OCI-LY1 (cell line): ENCODE results near the gene WNT16.

Source experiments
- H2AFZ ChIP-seq: fragments of 200-600 bp; sonication (generic), shearing (Covaris generic); 2 replicates; pipeline ENCODE4 v1.6.0; 2014; ENCODE audit warnings: antibody characterized with exemption, mild to moderate bottlenecking, low read length
- H3F3A ChIP-seq: fragments of 200-600 bp; sonication (generic), shearing (Covaris generic); 2 replicates; pipeline ENCODE4 v1.6.0; 2014; ENCODE audit warnings: mild to moderate bottlenecking, antibody characterized with exemption, low read length, moderate library complexity; ENCODE audit not compliant: insufficient read depth
- H3K27ac ChIP-seq: fragments of 200-600 bp; sonication (generic); 2 replicates; pipeline ENCODE4 v1.5.1; 2014; ENCODE audit warnings: low read length, mixed run types, mild to moderate bottlenecking, low read depth; ENCODE audit not compliant: poor library complexity, severe bottlenecking
- H3K27me3 ChIP-seq: fragments of 200-600 bp; sonication (generic); 2 replicates; pipeline ENCODE4 v1.6.0; 2014; ENCODE audit warnings: antibody characterized with exemption, mild to moderate bottlenecking, low read length, moderate library complexity; ENCODE audit not compliant: insufficient read depth
- H3K36me3 ChIP-seq: fragments of 200-600 bp; sonication (generic); 2 replicates; pipeline ENCODE4 v1.6.1; 2014; ENCODE audit warnings: mild to moderate bottlenecking, antibody characterized with exemption, low read length, moderate library complexity, mixed read lengths; ENCODE audit not compliant: insufficient read depth
- H3K4me1 ChIP-seq: fragments of 200-600 bp; sonication (generic); 2 replicates; pipeline ENCODE4 v1.5.1; 2014; ENCODE audit warnings: mild to moderate bottlenecking, low read length, moderate library complexity; ENCODE audit not compliant: insufficient read depth, severe bottlenecking
- H3K4me2 ChIP-seq: fragments of 200-600 bp; sonication (generic), shearing (Covaris generic); 2 replicates; pipeline ENCODE4 v1.6.1; 2014; ENCODE audit warnings: low read length
- H3K4me3 ChIP-seq: fragments of 200-600 bp; sonication (generic); 2 replicates; pipeline ENCODE4 v1.5.1; 2014; ENCODE audit warnings: low read length, low read depth, mild to moderate bottlenecking, mixed read lengths; ENCODE audit not compliant: poor library complexity, severe bottlenecking
- H3K79me2 ChIP-seq: fragments of 200-600 bp; shearing (Covaris generic); 2 replicates; pipeline ENCODE4 v1.6.1; 2016; ENCODE audit warnings: mixed run types, low read length, mixed read lengths; ENCODE audit not compliant: insufficient read depth
- H3K9ac ChIP-seq: fragments of 200-600 bp; sonication (generic), shearing (Covaris generic); 2 replicates; pipeline ENCODE4 v1.6.1; 2014; ENCODE audit warnings: mild to moderate bottlenecking, low read length, mixed read lengths
- H3K9me2 ChIP-seq: fragments of 200-600 bp; sonication (generic), shearing (Covaris generic); 2 replicates; pipeline ENCODE4 v1.6.1; 2014; ENCODE audit warnings: low read depth, mild to moderate bottlenecking, low read length, mixed read lengths
- H3K9me3 ChIP-seq: fragments of 200-600 bp; shearing (Covaris generic); 2 replicates; pipeline ENCODE4 v1.6.1; 2014; ENCODE audit warnings: low read length, mixed read lengths
- H4K20me1 ChIP-seq: fragments of 200-600 bp; sonication (generic), shearing (Covaris generic); 2 replicates; pipeline ENCODE4 v1.6.0; 2016; ENCODE audit warnings: mild to moderate bottlenecking, low read length; ENCODE audit not compliant: insufficient read depth
- EZH2 ChIP-seq: fragments of 200-600 bp; sonication (generic), shearing (Covaris generic); IDR thresholded peaks from 2 replicates; pipeline ENCODE4 v1.8.0; 2017; ENCODE audit warnings: borderline replicate concordance, mixed run types, mild to moderate bottlenecking, antibody characterized with exemption, low read length, moderate library complexity, mixed read lengths
- TF ChIP-seq, protein P1 (sequence below): fragments of 200-600 bp; sonication (generic), shearing (Covaris generic); IDR thresholded peaks from 2 replicates; pipeline ENCODE4 v1.5.1; 2017; ENCODE audit warnings: mild to moderate bottlenecking, antibody characterized with exemption, low read length, moderate library complexity, mixed read lengths

Gene WNT16

DNA sequence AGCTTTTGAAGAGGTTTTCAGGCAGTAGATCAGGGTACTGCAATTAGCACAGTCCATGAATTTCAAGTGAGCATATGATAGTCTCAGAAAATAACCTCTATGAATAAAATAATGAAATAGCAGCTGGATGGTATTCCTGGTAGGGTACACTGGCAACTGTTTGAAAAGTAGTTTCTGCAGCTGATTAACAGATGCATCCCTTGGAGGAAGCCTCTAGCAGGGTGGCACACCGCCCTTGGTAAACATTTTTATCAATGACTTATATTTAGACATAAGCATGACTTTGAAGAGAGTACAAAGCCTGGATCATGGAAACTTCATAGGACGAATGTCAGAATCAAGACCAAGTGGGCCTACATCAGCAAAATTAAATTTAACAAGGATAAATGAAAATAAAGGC is 26.8 kb downstream of the WNT16 start:
- H3K4me2 ChIP-seq: no peak overlapping the region
- peaks cover 68% of the 10 kb centered on the region for H3K36me3 ChIP-seq
- H3K79me2 ChIP-seq: no peaks in the 10 kb centered on the region
- no peak overlapping the region for H2AFZ ChIP-seq
- H3K4me3 ChIP-seq: no peak overlapping the region
- H3K4me1 ChIP-seq: no peaks in the 10 kb centered on the region
- no peaks in the 10 kb centered on the region for H3K27me3 ChIP-seq
- no peaks in the 10 kb centered on the region for H3K9me3 ChIP-seq
- no peaks in the 10 kb centered on the region for H3F3A ChIP-seq
- H3K27ac ChIP-seq: no peak overlapping the region
- no peak overlapping the region for H3K9ac ChIP-seq
- TF ChIP-seq EZH2: no peak
- TF ChIP-seq, protein P1, sequence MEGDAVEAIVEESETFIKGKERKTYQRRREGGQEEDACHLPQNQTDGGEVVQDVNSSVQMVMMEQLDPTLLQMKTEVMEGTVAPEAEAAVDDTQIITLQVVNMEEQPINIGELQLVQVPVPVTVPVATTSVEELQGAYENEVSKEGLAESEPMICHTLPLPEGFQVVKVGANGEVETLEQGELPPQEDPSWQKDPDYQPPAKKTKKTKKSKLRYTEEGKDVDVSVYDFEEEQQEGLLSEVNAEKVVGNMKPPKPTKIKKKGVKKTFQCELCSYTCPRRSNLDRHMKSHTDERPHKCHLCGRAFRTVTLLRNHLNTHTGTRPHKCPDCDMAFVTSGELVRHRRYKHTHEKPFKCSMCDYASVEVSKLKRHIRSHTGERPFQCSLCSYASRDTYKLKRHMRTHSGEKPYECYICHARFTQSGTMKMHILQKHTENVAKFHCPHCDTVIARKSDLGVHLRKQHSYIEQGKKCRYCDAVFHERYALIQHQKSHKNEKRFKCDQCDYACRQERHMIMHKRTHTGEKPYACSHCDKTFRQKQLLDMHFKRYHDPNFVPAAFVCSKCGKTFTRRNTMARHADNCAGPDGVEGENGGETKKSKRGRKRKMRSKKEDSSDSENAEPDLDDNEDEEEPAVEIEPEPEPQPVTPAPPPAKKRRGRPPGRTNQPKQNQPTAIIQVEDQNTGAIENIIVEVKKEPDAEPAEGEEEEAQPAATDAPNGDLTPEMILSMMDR: no peak
- H4K20me1 ChIP-seq: no peaks in the 10 kb centered on the region
- no peaks in the 10 kb centered on the region for H3K9me2 ChIP-seq

DNA sequence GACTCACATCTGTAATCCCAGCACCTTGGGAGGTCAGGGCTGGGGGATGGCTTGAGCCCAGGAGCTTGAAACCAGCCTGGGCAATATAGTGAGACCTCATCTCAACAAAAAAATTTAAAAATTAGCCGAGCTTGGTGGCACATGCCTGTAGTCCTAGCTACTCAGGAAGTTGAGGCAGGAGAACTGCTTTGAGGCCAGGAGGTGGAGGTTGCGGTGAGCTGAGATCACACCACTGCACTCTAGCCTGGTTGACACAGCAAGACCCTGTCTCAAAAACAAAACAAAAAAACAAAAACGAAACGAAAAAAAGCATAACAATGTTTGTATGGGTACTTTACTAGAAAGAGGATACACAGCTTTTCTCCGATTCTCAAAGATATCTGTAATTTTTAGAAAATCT is 31.8 kb downstream of the WNT16 start:
- H3K4me1 ChIP-seq: no peaks in the 10 kb centered on the region
- H2AFZ ChIP-seq: no peak overlapping the region
- no peak overlapping the region for H3K27ac ChIP-seq
- H4K20me1 ChIP-seq: no peaks in the 10 kb centered on the region
- no peaks in the 10 kb centered on the region for H3K9me2 ChIP-seq
- H3K27me3 ChIP-seq: no peaks in the 10 kb centered on the region
- H3K36me3 ChIP-seq: peaks cover 74% of the 10 kb centered on the region
- no peaks in the 10 kb centered on the region for H3F3A ChIP-seq
- H3K4me3 ChIP-seq: no peak overlapping the region
- no peaks in the 10 kb centered on the region for H3K79me2 ChIP-seq
- H3K9ac ChIP-seq: no peak overlapping the region
- TF ChIP-seq EZH2: no peak
- TF ChIP-seq, protein P1: no peak
- H3K9me3 ChIP-seq: no peaks in the 10 kb centered on the region
- H3K4me2 ChIP-seq: no peak overlapping the region

DNA sequence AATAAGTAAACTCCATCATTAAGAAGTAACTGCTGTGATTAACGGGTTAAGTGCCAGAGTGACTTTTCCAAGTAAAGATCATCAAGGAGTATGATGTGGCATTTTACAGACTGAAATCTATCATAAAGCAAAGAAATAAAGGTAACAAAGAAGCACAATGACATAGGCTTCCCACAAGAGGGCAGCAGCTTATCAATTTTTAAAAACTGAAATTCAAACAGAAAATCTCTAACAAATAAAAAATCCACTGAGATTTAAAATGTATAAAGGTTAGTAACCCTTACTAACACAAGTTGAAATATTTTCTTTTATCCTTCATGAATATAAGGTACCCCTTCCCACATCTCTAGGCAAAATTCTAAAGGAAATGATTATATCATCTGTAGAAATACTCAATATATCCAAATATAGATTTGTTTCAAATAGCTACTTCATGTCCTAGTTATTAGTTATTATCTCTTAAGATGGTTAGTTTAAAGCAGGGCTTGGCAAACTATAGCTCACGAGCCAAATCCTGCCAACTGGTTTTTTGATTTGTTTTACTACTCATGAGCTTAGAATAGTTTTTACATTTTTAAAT is 38.1 kb downstream of the WNT16 start:
- Histone ChIP-seq H3F3A (no peaks in the 10 kb centered on the region), H3K9me3 (no peaks in the 10 kb centered on the region), H3K9ac (no peak overlapping the region), H3K4me1 (peaks cover 38% of the 10 kb centered on the region), H3K36me3 (peaks cover 37% of the 10 kb centered on the region; the same call in 1 of the 2 replicates), H3K9me2 (no peaks in the 10 kb centered on the region), H4K20me1 (no peaks in the 10 kb centered on the region), H3K4me2 (no peak overlapping the region), H3K27ac (no peak overlapping the region), H3K79me2 (no peaks in the 10 kb centered on the region), H2AFZ (no peak overlapping the region), H3K27me3 (no peaks in the 10 kb centered on the region), H3K4me3 (no peak overlapping the region)
- no peak for TF ChIP-seq EZH2
- TF ChIP-seq, protein P1: peak; percentile 99
